Small intestine (tissue), 7 donors: Measurements from ENCODE around the gene DHPS. TPM values are rescaled to one million over a fixed set of nuclear protein-coding genes. Genes with fewer than 3 reads are reported as not detected.
A peak's percentile ranks its signal among the peaks of the same experiment; 100 is the strongest.

Source experiments
- DNase-seq, 2 donors: peaks; one replicate each; pipeline versions ENCODE4 v3.0.0 to v3.0.0-alpha.2; 2013
- FAIRE-seq: peaks from 2 replicates; lab custom pipeline; 2012; peaks lifted over from hg19 to GRCh38; lab: Jason Lieb, UNC
- H3K27ac ChIP-seq, 3 donors: one replicate each; pipeline ENCODE4 v1.5.1; 2013; ENCODE audit warnings: low read length in 2 of 3, mild to moderate bottlenecking in 2 of 3, control low read depth in 1 of 3, inconsistent platforms in 1 of 3, low read depth in 1 of 3, moderate library complexity in 1 of 3
- H3K27me3 ChIP-seq, 3 donors: one replicate each; pipeline ENCODE4 v1.6.1; 2013; ENCODE audit warnings: low read length in 3 of 3, inconsistent platforms in 1 of 3; ENCODE audit not compliant: control insufficient read depth in 3 of 3, insufficient read depth in 3 of 3
- H3K36me3 ChIP-seq, 3 donors: one replicate each; pipeline ENCODE4 v1.6.1; 2013; ENCODE audit warnings: low read length in 3 of 3, inconsistent platforms in 1 of 3, low read depth in 1 of 3, mild to moderate bottlenecking in 1 of 3, moderate library complexity in 1 of 3; ENCODE audit not compliant: control insufficient read depth in 3 of 3, insufficient read depth in 2 of 3
- H3K4me1 ChIP-seq, 3 donors: one replicate each; pipeline ENCODE4 v1.6.1; 2013; ENCODE audit warnings: low read length in 2 of 3, inconsistent platforms in 1 of 3, low read depth in 1 of 3, mild to moderate bottlenecking in 1 of 3, moderate library complexity in 1 of 3; ENCODE audit not compliant: control insufficient read depth in 3 of 3, insufficient read depth in 2 of 3
- H3K4me3 ChIP-seq, 3 donors: one replicate each; pipeline ENCODE4 v1.5.1; 2013; ENCODE audit warnings: low read length in 3 of 3, control low read depth in 1 of 3, inconsistent platforms in 1 of 3, low read depth in 1 of 3, mild to moderate bottlenecking in 1 of 3, moderate library complexity in 1 of 3
- H3K9me3 ChIP-seq, 2 donors: one replicate each; pipeline ENCODE4 v1.6.1; 2013; ENCODE audit warnings: low read depth in 1 of 2, low read length in 1 of 2; ENCODE audit not compliant: control insufficient read depth in 2 of 2, insufficient read depth in 1 of 2
- WGBS, 3 donors: extraction: QIAGEN DNeasy Blood & Tissue Kit; methylation state at CpG; one replicate each; pipeline ENCODE4 v1.1.7; 2013; 5-methylcytosine and 5-hydroxymethylcytosine counted together
- polyA plus RNA-seq, 4 donors: library from polyadenylated mRNA; stranded (reverse) in 3 of 4; unstranded in 1 of 4; fragments of 200-250 nt in 3 of 4; fragments of 120-200 nt in 1 of 4; gene quantifications; one replicate each; pipeline versions ENCODE4 v1.2.1 to v1.2.3, GENCODE V29; 2013
- donor health status: healthy with polysubstance abuse.
- donor health status: control.
- donor health status: control.
- donor health status: Bipolar disorder and iron deficiency.
- donor health status: healthy.

DHPS gene
- polyA plus RNA-seq, 4 donors, result 61.5 to 96.9 (median 66.8) TPM

DNA sequence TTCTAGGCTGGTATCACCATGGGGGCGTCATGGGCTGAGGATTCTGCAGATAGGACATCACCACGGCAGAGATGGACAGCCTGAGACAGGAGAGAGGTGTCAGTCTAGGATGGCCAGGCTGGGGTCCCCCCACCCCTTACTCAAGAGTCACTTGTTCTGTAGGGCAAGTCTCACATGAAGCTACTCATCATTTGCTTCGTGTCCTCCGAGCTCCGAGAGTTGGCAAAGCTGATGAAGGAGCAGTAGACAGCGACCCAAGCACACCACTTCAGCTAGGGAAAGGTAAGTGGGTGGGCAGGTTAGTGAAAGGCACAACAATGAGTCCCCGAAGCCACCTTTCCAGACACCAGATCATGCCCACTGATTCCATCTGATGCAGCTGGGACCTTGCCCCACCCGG is 13.3 kb downstream of the DHPS start:
- FAIRE-seq (no peak), DNase-seq (no peak)
- peak overlapping the region in 2 of 3 donors; percentile 86 to 88 for H3K4me3 ChIP-seq
- H3K9me3 ChIP-seq, result no peaks in the 10 kb centered on the region
- peak overlapping the region in 2 of 3 donors; percentile 93 to 94 for H3K27ac ChIP-seq
- peaks cover 3 to 61% (median 3%) of the 10 kb centered on the region in 3 donors for H3K36me3 ChIP-seq
- no peaks in the 10 kb centered on the region for H3K27me3 ChIP-seq
- peaks cover 10 to 22% (median 12%) of the 10 kb centered on the region in 3 donors for H3K4me1 ChIP-seq
- 57 to 70% (median 62%) methylated on average over 8 of the region's 8 CpGs for WGBS, 3 donors

- no peak for FAIRE-seq
- DNase-seq, result peak in 1 of 2 donors; percentile 38
Observed at GRCh38 chr19:12667731-12668302, 13.9 kb downstream of the DHPS start.

DNA sequence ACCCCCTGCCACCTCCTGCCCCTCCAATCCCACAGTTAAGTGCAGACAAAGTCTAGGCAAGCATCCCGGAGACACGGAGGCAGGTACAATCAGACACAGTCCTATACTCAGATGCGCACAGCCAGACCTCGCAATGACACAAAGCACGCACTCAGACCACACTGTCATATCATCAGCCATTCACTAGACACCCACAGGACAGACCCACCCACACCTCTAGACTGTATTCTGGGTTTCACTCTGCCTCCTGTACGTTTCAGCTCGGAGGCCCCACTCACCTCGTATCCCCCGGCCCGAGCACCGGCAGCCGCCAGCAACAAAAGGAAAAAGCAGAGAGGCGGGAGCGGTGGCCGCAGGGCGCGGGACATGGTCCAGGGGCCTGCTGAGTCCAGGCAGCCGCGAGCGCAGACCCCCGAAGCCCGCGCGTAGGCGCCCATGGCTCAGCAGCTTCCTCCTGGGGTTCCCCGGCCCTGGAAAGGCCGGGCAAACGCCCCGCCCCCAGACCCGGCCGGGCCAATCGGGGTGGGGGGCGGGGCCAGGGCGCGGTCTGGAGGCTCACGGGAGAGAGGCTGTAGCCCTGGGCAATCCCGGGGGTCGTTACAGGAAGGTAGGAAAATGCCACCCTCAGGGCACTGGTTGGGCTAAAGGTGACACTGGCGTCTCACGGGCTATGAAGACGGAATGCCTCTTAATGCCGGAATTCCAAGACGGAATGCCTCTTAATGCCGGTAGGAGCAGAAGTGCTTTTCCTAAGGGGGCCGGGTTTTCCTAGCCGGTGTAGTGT is 15.2 kb downstream of the DHPS start, which contains the start of the genes MAN2B1 and WDR83:
Gene MAN2B1, minus strand, starts transcription at position 478 of the 784 bp plus-strand sequence. Its CDS starts 41 bp downstream, at position 437.
Gene WDR83, plus strand, starts transcription at position 543 of the 784 bp plus-strand sequence. CDS start 2,984 bp downstream, outside the sequence.
- H3K27me3 ChIP-seq, result no peaks in the 10 kb centered on the region
- peak within 1 kb of the TSS; percentile 77 to 83 (median 82) for H3K4me3 ChIP-seq
- FAIRE-seq, result no peak
- H3K4me1 ChIP-seq, result peaks cover 10 to 22% (median 12%) of the 10 kb centered on the region in 3 donors
- H3K27ac ChIP-seq, result peak within 1 kb of the TSS in 2 of 3 donors; percentile 50 to 66
- whole genome bisulfite sequencing, 3 donors, result 0 to 2% (median 1%) methylated on average over 44 to 46 of the region's 46 CpGs
- H3K9me3 ChIP-seq, result no peaks in the 10 kb centered on the region
- H3K36me3 ChIP-seq, result peaks cover 2 to 61% (median 4%) of the 10 kb centered on the region in 3 donors
- peak; percentile 80 to 93 for DNase-seq

More at GRCh38 chr19:12667731-12668302, 13.9 kb downstream of the DHPS start:
- Histone ChIP-seq H3K36me3 (peaks cover 3 to 61% (median 3%) of the 10 kb centered on the region in 3 donors), H3K27me3 (no peaks in the 10 kb centered on the region), H3K9me3 (no peaks in the 10 kb centered on the region), H3K4me1 (peaks cover 10 to 22% (median 12%) of the 10 kb centered on the region in 3 donors), H3K4me3 (peak overlapping the region in 1 of 3 donors; percentile 86), H3K27ac (peak overlapping the region in 1 of 3 donors; percentile 14)
- 53 to 75% (median 65%) methylated on average over 4 of the region's 4 CpGs for WGBS, 3 donors

DNA sequence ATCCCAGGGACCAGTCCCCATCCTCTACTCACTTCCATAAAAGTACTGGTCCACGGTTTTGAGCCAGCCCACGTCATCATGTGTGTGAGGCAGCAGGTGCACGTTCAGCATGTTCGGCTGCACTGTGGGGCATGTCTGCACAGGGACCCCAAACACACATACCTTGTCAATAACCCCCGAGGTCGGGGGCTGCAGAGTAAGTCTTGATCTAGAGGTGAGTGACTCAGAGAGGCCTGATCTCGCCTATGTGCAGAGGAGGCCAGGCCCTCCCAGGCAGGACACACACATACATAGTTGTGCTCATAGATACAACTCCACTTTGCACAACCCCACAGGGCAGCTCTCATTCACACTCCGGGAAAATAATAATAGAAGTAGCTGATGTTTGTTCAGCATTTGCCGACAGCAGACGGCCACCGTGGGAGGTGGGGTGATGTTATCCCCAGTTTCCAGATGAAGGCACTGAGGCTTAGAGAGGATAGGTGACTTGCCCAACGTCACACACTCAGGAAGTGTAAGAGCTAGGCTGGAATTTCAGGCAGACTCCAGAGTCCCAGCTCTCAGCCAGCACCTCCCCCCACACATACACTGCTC is 15.9 kb downstream of the DHPS start:
- Histone ChIP-seq H3K27ac (peak overlapping the region in 1 of 3 donors; percentile 66), H3K9me3 (no peaks in the 10 kb centered on the region), H3K4me1 (peaks cover 10 to 22% (median 12%) of the 10 kb centered on the region in 3 donors), H3K4me3 (peak overlapping the region; percentile 77 to 83 (median 82)), H3K36me3 (peaks cover 2 to 66% (median 7%) of the 10 kb centered on the region in 3 donors), H3K27me3 (no peaks in the 10 kb centered on the region)
- DNase-seq (no peak), FAIRE-seq (no peak)
- WGBS, 3 donors, result 44 to 48% (median 47%) methylated on average over 12 of the region's 12 CpGs

GRCh38 chr19:12665281-12665573 is 16.5 kb downstream of the DHPS start:
- WGBS, 3 donors, result 69 to 93% (median 81%) methylated on average over 10 of the region's 10 CpGs
- Histone ChIP-seq H3K27ac (peak overlapping the region in 1 of 3 donors; percentile 66), H3K4me1 (peaks cover 9 to 17% (median 12%) of the 10 kb centered on the region in 3 donors), H3K27me3 (no peaks in the 10 kb centered on the region), H3K9me3 (no peaks in the 10 kb centered on the region), H3K36me3 (peaks cover 2 to 64% (median 7%) of the 10 kb centered on the region in 3 donors), H3K4me3 (no peak overlapping the region)
- no peak for FAIRE-seq
- no peak for DNase-seq

- 84 to 87% (median 84%) methylated on average over 29 of the region's 29 CpGs for WGBS, 3 donors
- no peaks in the 10 kb centered on the region for H3K9me3 ChIP-seq
- no peak overlapping the region for H3K4me3 ChIP-seq
- no peaks in the 10 kb centered on the region for H3K27me3 ChIP-seq
- no peak for DNase-seq
- no peak for FAIRE-seq
- peak overlapping the region in 1 of 3 donors; percentile 66 for H3K27ac ChIP-seq
- peaks cover 7 to 16% (median 12%) of the 10 kb centered on the region in 3 donors for H3K4me1 ChIP-seq
- peaks cover 2 to 68% (median 7%) of the 10 kb centered on the region in 3 donors for H3K36me3 ChIP-seq
Observed at GRCh38 chr19:12664406-12665280, 17.0 kb downstream of the DHPS start.

DNA sequence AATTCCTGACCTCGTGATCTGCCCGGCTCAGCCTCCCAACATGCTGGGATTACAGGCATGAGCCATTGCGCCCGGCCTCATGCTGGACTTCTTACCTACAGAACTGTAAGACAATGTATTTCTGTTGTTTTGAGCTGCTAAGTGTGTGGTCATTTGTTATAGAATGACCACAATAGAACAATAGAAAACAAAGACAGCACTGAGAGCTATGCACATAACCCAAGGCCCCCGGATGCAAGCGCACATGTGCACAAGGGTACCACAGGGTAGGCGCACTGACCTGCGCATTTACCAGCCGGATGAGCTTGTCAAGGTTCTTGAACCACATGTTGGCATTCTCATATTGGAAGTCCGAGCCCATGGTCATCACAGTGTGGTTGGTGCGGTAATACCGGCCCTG is 20.7 kb downstream of the DHPS start:
- H3K36me3 ChIP-seq, result peaks cover 7 to 78% (median 8%) of the 10 kb centered on the region in 3 donors
- H3K9me3 ChIP-seq, result no peaks in the 10 kb centered on the region
- H3K4me1 ChIP-seq, result peaks cover 0 to 3% (median 2%) of the 10 kb centered on the region in 3 donors
- WGBS, 3 donors, result 94 to 96% (median 95%) methylated on average over 12 of the region's 12 CpGs
- FAIRE-seq, result no peak
- H3K27ac ChIP-seq, result no peak overlapping the region
- DNase-seq, result no peak
- H3K27me3 ChIP-seq, result no peaks in the 10 kb centered on the region
- no peak overlapping the region for H3K4me3 ChIP-seq
